Neural crest cell (in vitro differentiated cells): Measurements from ENCODE around the gene PIM1. TPM values are rescaled to one million over a fixed set of nuclear protein-coding genes. Genes with fewer than 3 reads are reported as not detected.

Experiments
- DNase-seq: peaks from one replicate; pipeline ENCODE4 v3.0.0; 2021; ENCODE audit warnings: low read depth, mixed read lengths, low spot score
- H3K27ac Mint-ChIP-seq: one replicate; pipeline ENCODE4 v1.8.0; 2021; ENCODE audit warnings: mild to moderate bottlenecking, mixed read lengths; ENCODE audit not compliant: unreplicated experiment
- H3K27me3 Mint-ChIP-seq: 2 replicates; pipeline ENCODE4 v1.8.0; 2021; ENCODE audit warnings: low read depth, mild to moderate bottlenecking, mixed read lengths
- H3K36me3 Mint-ChIP-seq: 2 replicates; pipeline ENCODE4 v1.8.0; 2021; ENCODE audit warnings: low read depth, mild to moderate bottlenecking, mixed read lengths
- H3K4me1 Mint-ChIP-seq: 2 replicates; pipeline ENCODE4 v1.8.0; 2021; ENCODE audit warnings: mixed read lengths
- H3K4me3 Mint-ChIP-seq: one replicate; pipeline ENCODE4 v1.8.0; 2021; ENCODE audit warnings: mild to moderate bottlenecking, mixed read lengths
- H3K9me3 Mint-ChIP-seq: 2 replicates; pipeline ENCODE4 v1.8.0; 2021; ENCODE audit warnings: mixed read lengths
- total RNA-seq: library from RNA; stranded (reverse); gene quantifications from 2 replicates; pipeline ENCODE4 v1.2.1, GENCODE V29; 2021
- TF ChIP-seq, protein P1 (sequence below): fragments of 200-600 bp; sonication (generic); conservative IDR thresholded peaks from 2 replicates; pipeline ENCODE4 v1.5.0; 2021; ENCODE audit warnings: antibody characterized with exemption, mild to moderate bottlenecking

PIM1 gene
- total RNA-seq, 1 donor from 2014 or later: 9.1 TPM

GRCh38 chr6:37170273-37171200 lies 585 bp downstream of the PIM1 start:
- Mint-ChIP-seq H3K4me1 (peaks cover 31% of the 10 kb centered on the region), H3K9me3 (no peaks in the 10 kb centered on the region), H3K4me3 (peak overlapping the region; percentile 85), H3K27ac (no peak overlapping the region), H3K36me3 (no peaks in the 10 kb centered on the region), H3K27me3 (peaks cover 37% of the 10 kb centered on the region)
- peak; percentile 44 for DNase-seq
- TF ChIP-seq, protein P1, sequence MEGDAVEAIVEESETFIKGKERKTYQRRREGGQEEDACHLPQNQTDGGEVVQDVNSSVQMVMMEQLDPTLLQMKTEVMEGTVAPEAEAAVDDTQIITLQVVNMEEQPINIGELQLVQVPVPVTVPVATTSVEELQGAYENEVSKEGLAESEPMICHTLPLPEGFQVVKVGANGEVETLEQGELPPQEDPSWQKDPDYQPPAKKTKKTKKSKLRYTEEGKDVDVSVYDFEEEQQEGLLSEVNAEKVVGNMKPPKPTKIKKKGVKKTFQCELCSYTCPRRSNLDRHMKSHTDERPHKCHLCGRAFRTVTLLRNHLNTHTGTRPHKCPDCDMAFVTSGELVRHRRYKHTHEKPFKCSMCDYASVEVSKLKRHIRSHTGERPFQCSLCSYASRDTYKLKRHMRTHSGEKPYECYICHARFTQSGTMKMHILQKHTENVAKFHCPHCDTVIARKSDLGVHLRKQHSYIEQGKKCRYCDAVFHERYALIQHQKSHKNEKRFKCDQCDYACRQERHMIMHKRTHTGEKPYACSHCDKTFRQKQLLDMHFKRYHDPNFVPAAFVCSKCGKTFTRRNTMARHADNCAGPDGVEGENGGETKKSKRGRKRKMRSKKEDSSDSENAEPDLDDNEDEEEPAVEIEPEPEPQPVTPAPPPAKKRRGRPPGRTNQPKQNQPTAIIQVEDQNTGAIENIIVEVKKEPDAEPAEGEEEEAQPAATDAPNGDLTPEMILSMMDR: peak; percentile 45

DNA sequence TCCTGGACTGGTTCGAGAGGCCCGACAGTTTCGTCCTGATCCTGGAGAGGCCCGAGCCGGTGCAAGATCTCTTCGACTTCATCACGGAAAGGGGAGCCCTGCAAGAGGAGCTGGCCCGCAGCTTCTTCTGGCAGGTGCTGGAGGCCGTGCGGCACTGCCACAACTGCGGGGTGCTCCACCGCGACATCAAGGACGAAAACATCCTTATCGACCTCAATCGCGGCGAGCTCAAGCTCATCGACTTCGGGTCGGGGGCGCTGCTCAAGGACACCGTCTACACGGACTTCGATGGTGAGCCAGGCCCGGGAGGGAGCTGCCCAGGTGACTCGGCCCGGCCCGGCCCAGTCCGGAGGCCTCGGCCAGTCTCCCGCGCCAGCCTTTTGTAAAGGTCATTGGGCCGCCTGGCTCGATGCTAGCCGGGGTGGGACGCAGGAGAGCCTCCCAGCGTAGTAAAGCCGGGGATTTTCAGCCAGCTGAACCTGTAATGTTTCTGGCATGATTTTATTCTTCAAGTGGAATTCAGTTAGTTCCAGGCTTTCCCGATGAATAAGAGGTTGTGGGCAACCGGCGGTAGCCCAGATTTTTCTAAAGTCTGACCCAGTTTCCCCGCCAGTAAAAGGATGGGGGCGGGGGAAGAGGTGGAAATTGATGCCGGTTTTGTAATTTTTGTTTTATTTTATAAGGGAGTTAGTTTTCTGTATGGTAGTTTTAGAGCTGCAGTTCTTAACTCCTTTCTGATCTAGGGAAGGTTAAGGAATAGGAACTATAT lies 1.4 kb downstream of the PIM1 start:
- DNase-seq: no peak
- Mint-ChIP-seq H3K4me1 (peaks cover 31% of the 10 kb centered on the region), H3K36me3 (no peaks in the 10 kb centered on the region), H3K27me3 (peaks cover 37% of the 10 kb centered on the region), H3K4me3 (peak overlapping the region; percentile 85), H3K9me3 (no peaks in the 10 kb centered on the region), H3K27ac (peak overlapping the region; percentile 90)
- TF ChIP-seq, protein P1: no peak

GRCh38 chr6:37171970-37172812 lies 2.2 kb downstream of the PIM1 start:
- TF ChIP-seq, protein P1: peak; percentile 96
- no peaks in the 10 kb centered on the region for H3K9me3 Mint-ChIP-seq
- no peaks in the 10 kb centered on the region for H3K36me3 Mint-ChIP-seq
- peaks cover 36% of the 10 kb centered on the region for H3K27me3 Mint-ChIP-seq
- H3K4me3 Mint-ChIP-seq: peak overlapping the region; percentile 85
- peaks cover 31% of the 10 kb centered on the region for H3K4me1 Mint-ChIP-seq
- no peak overlapping the region for H3K27ac Mint-ChIP-seq
- peak; percentile 87 for DNase-seq

GRCh38 chr6:37172912-37173492 lies 3.0 kb downstream of the PIM1 start:
- no peaks in the 10 kb centered on the region for H3K9me3 Mint-ChIP-seq
- no peak overlapping the region for H3K27ac Mint-ChIP-seq
- TF ChIP-seq, protein P1: no peak
- no peak for DNase-seq
- H3K27me3 Mint-ChIP-seq: peaks cover 28% of the 10 kb centered on the region
- H3K36me3 Mint-ChIP-seq: no peaks in the 10 kb centered on the region
- no peak overlapping the region for H3K4me3 Mint-ChIP-seq
- H3K4me1 Mint-ChIP-seq: peaks cover 29% of the 10 kb centered on the region
